ENCODE data around the gene RNPEPL1. TPM values are rescaled to one million over a fixed set of nuclear protein-coding genes. Genes with fewer than 3 reads are reported as not detected.

Gene RNPEPL1
- total and polyA plus RNA-seq, 2 experiments from 2014 or later: 6.0 to 21.0 TPM

DNA sequence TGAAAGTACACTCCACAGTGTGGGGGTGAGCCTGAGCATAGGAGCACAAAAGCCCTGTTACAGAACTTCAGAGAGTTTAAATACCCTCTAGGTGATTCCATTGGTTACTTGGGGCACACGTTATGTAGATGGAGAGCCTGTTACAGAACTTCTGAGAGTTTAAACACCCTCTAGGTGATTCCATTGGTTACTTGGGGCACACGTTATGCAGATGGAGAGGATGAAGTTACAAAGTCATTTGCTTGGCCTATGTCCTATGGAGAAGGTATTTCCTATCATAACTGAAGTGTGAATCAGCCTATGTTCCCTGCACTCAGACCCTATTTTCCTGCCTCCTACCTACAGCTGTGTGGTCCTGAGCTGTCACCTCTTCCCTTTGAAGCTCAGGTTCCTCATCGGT lies 14.5 kb downstream of the RNPEPL1 start (continued):
- TF ChIP-seq, protein P1, sequence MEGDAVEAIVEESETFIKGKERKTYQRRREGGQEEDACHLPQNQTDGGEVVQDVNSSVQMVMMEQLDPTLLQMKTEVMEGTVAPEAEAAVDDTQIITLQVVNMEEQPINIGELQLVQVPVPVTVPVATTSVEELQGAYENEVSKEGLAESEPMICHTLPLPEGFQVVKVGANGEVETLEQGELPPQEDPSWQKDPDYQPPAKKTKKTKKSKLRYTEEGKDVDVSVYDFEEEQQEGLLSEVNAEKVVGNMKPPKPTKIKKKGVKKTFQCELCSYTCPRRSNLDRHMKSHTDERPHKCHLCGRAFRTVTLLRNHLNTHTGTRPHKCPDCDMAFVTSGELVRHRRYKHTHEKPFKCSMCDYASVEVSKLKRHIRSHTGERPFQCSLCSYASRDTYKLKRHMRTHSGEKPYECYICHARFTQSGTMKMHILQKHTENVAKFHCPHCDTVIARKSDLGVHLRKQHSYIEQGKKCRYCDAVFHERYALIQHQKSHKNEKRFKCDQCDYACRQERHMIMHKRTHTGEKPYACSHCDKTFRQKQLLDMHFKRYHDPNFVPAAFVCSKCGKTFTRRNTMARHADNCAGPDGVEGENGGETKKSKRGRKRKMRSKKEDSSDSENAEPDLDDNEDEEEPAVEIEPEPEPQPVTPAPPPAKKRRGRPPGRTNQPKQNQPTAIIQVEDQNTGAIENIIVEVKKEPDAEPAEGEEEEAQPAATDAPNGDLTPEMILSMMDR (conservative IDR thresholded peaks at IDR 0.05; ENCODE audit: low read depth in 2 of 2): no peak
- TF ChIP-seq STAT1 (IDR thresholded peaks at IDR 0.05; ENCODE audit: unreplicated experiment) (no peak), EZH2phosphoT487 (IDR thresholded peaks at IDR 0.05; ENCODE audit: unreplicated experiment) (no peak), ETS1 (IDR thresholded peaks at IDR 0.05) (no peak), NANOG (IDR thresholded peaks at IDR 0.05; ENCODE audit: borderline replicate concordance) (no peak), EZH2 (IDR thresholded peaks at IDR 0.05; ENCODE audit: low read depth, unreplicated experiment) (no peak)

- Histone ChIP-seq H3K36me3 (ENCODE audit: insufficient read depth) (no peaks in the 10 kb centered on the region), H3F3A (replicated peaks; ENCODE audit: low read depth) (0 out of 2 replicates have a peak, but pooled peaks cover 2% of the 10 kb centered on the region), H3K27ac (ENCODE audit: low read depth) (no peak overlapping the region), H4K20me1 (replicated peaks; ENCODE audit: insufficient read depth) (peaks cover 40% of the 10 kb centered on the region), H3K9me2 (ENCODE audit: insufficient read depth) (no peaks in the 10 kb centered on the region), H2AFZ (no peak overlapping the region), H3K79me2 (replicated peaks; ENCODE audit: insufficient read depth) (peaks cover 68% of the 10 kb centered on the region), H3K4me1 (ENCODE audit: insufficient read depth) (peaks cover 20% of the 10 kb centered on the region), H3K27me3 (ENCODE audit: insufficient read depth) (no peaks in the 10 kb centered on the region), H3K4me2 (no peak overlapping the region), H3K4me3 (no peak overlapping the region)
- Mint-ChIP-seq H3K9me3 (no peaks in the 10 kb centered on the region), H3K4me1 (peaks cover 42% of the 10 kb centered on the region), H3K36me3 (ENCODE audit: low read depth) (peaks cover 3% of the 10 kb centered on the region; the same call in 2 of the 3 replicates), H3K27ac (no peak overlapping the region), H3K27me3 (ENCODE audit: insufficient read depth, low read depth, poor library complexity) (peaks cover 29% of the 10 kb centered on the region), H3K4me3 (no peak overlapping the region)
- ATAC-seq (no peak), DNase-seq (ENCODE audit: low spot score) (no peak)
- TF ChIP-seq ETS1 (IDR thresholded peaks at IDR 0.05): no peak
- TF ChIP-seq ZNF331 (CRISPR knock-in tag; IDR thresholded peaks at IDR 0.05; ENCODE audit: low read depth): no peak
Measured at GRCh38 chr2:240583774-240584173, 15.5 kb downstream of the RNPEPL1 start.

- Histone ChIP-seq H3K36me3 (ENCODE audit: insufficient read depth) (no peaks in the 10 kb centered on the region), H3K4me1 (ENCODE audit: insufficient read depth) (peaks cover 20% of the 10 kb centered on the region), H3K4me3 (peak overlapping the region; percentile 94), H3K27me3 (ENCODE audit: insufficient read depth) (no peaks in the 10 kb centered on the region), H3K9me2 (ENCODE audit: insufficient read depth) (no peaks in the 10 kb centered on the region), H4K20me1 (replicated peaks; ENCODE audit: insufficient read depth) (peaks cover 40% of the 10 kb centered on the region), H3K27ac (ENCODE audit: low read depth) (no peak overlapping the region), H3K79me2 (replicated peaks; ENCODE audit: insufficient read depth) (peaks cover 75% of the 10 kb centered on the region), H2AFZ (no peak overlapping the region), H3K4me2 (peak overlapping the region; percentile 97), H3F3A (replicated peaks; ENCODE audit: low read depth) (0 out of 2 replicates have a peak, but pooled peaks cover 2% of the 10 kb centered on the region)
- peak; percentile 65 for DNase-seq (ENCODE audit: low spot score)
- Mint-ChIP-seq H3K9me3 (no peaks in the 10 kb centered on the region), H3K27ac (no peak overlapping the region), H3K4me1 (peaks cover 46% of the 10 kb centered on the region), H3K4me3 (peak overlapping the region; percentile 96), H3K36me3 (ENCODE audit: low read depth) (peaks cover 6% of the 10 kb centered on the region; the same call in 2 of the 3 replicates), H3K27me3 (ENCODE audit: insufficient read depth, low read depth, poor library complexity) (peaks cover 26% of the 10 kb centered on the region)
- ATAC-seq: peak; percentile 37
- TF ChIP-seq EZH2phosphoT487 (IDR thresholded peaks at IDR 0.05; ENCODE audit: unreplicated experiment) (no peak), ETS1 (IDR thresholded peaks at IDR 0.05) (no peak), POLR2AphosphoS5 (IDR thresholded peaks at IDR 0.05; ENCODE audit: low read depth) (no peak), NANOG (IDR thresholded peaks at IDR 0.05; ENCODE audit: borderline replicate concordance) (no peak)
- TF ChIP-seq, protein P2, sequence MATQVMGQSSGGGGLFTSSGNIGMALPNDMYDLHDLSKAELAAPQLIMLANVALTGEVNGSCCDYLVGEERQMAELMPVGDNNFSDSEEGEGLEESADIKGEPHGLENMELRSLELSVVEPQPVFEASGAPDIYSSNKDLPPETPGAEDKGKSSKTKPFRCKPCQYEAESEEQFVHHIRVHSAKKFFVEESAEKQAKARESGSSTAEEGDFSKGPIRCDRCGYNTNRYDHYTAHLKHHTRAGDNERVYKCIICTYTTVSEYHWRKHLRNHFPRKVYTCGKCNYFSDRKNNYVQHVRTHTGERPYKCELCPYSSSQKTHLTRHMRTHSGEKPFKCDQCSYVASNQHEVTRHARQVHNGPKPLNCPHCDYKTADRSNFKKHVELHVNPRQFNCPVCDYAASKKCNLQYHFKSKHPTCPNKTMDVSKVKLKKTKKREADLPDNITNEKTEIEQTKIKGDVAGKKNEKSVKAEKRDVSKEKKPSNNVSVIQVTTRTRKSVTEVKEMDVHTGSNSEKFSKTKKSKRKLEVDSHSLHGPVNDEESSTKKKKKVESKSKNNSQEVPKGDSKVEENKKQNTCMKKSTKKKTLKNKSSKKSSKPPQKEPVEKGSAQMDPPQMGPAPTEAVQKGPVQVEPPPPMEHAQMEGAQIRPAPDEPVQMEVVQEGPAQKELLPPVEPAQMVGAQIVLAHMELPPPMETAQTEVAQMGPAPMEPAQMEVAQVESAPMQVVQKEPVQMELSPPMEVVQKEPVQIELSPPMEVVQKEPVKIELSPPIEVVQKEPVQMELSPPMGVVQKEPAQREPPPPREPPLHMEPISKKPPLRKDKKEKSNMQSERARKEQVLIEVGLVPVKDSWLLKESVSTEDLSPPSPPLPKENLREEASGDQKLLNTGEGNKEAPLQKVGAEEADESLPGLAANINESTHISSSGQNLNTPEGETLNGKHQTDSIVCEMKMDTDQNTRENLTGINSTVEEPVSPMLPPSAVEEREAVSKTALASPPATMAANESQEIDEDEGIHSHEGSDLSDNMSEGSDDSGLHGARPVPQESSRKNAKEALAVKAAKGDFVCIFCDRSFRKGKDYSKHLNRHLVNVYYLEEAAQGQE (IDR thresholded peaks at IDR 0.05; ENCODE audit: unreplicated experiment): no peak
Measured at GRCh38 chr2:240584486-240585031, 16.3 kb downstream of the RNPEPL1 start.
